DND-41 (cell line): ENCODE results near the gene EXOSC7.

ENCODE experiments used
- EZH2 ChIP-seq: IDR thresholded peaks from 3 replicates; pipeline ENCODE4 v1.6.1; 2012; ENCODE audit warnings: borderline replicate concordance, low read depth, mild to moderate bottlenecking, moderate library complexity, low read length, inconsistent platforms; ENCODE audit not compliant: severe bottlenecking
- TF ChIP-seq, protein P1 (sequence below): IDR thresholded peaks from 2 replicates; pipeline ENCODE4 v1.5.1; 2012; ENCODE audit warnings: borderline replicate concordance, low read length, moderate library complexity, mild to moderate bottlenecking; ENCODE audit not compliant: poor library complexity, severe bottlenecking; ENCODE audit errors: extremely low read depth

- TF ChIP-seq, protein P1, sequence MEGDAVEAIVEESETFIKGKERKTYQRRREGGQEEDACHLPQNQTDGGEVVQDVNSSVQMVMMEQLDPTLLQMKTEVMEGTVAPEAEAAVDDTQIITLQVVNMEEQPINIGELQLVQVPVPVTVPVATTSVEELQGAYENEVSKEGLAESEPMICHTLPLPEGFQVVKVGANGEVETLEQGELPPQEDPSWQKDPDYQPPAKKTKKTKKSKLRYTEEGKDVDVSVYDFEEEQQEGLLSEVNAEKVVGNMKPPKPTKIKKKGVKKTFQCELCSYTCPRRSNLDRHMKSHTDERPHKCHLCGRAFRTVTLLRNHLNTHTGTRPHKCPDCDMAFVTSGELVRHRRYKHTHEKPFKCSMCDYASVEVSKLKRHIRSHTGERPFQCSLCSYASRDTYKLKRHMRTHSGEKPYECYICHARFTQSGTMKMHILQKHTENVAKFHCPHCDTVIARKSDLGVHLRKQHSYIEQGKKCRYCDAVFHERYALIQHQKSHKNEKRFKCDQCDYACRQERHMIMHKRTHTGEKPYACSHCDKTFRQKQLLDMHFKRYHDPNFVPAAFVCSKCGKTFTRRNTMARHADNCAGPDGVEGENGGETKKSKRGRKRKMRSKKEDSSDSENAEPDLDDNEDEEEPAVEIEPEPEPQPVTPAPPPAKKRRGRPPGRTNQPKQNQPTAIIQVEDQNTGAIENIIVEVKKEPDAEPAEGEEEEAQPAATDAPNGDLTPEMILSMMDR: no peak
- TF ChIP-seq EZH2: no peak
Measured at GRCh38 chr3:44999782-45000181, 23.7 kb downstream of the EXOSC7 start.
